Thoracic aorta (tissue), 2 donors: Measurements from ENCODE around the gene MON1A. TPM values are rescaled to one million over a fixed set of nuclear protein-coding genes. Genes with fewer than 3 reads are reported as not detected.

Experiments
- ATAC-seq: fragments of 150-250 bp; one replicate; pipeline ENCODE4 v1.8.0; 2017; ENCODE audit warnings: low read depth; ENCODE audit not compliant: insufficient number of reproducible peaks, low FRiP score
- DNase-seq: peaks from one replicate; pipeline ENCODE4 v3.0.0-alpha.2; 2020; ENCODE audit warnings: low spot score
- H3K27ac ChIP-seq, 2 donors: fragments of 200-600 bp; sonication (generic); 1 replicate in 1 of 2; 2 replicates in 1 of 2; pipeline ENCODE4 v1.5.1; 2016; ENCODE audit warnings: mild to moderate bottlenecking in 2 of 2, moderate library complexity in 2 of 2
- H3K27me3 ChIP-seq: fragments of 200-600 bp; sonication (generic); replicated peaks from 2 replicates; pipeline ENCODE4 v1.6.0; 2016; ENCODE audit warnings: mild to moderate bottlenecking; ENCODE audit not compliant: insufficient read depth
- H3K36me3 ChIP-seq: fragments of 200-600 bp; sonication (generic); one replicate; pipeline ENCODE4 v1.5.1; 2016
- H3K4me1 ChIP-seq, 2 donors: fragments of 200-600 bp; sonication (generic); 1 replicate in 1 of 2; 2 replicates in 1 of 2; pipeline versions ENCODE4 v1.5.1 to v1.6.0; 2016; ENCODE audit warnings: low read depth in 2 of 2, mild to moderate bottlenecking in 1 of 2; ENCODE audit not compliant: control insufficient read depth in 1 of 2
- H3K4me3 ChIP-seq: fragments of 200-600 bp; sonication (generic); 2 replicates; pipeline ENCODE4 v1.5.1; 2016; ENCODE audit warnings: mild to moderate bottlenecking
- H3K9me3 ChIP-seq: fragments of 200-600 bp; sonication (generic); 2 replicates; pipeline ENCODE4 v1.5.1; 2016
- total RNA-seq, 2 donors: library from RNA; depleted of rRNA; stranded (reverse); fragments of >200 nt; gene quantifications; one replicate each; pipeline versions ENCODE4 v1.1.0 to v1.2.3, GENCODE V29; 2016
- TF ChIP-seq, protein P1 (sequence below): fragments of 200-600 bp; sonication (generic); IDR thresholded peaks from one replicate; pipeline ENCODE4 v1.5.1; 2019; ENCODE audit warnings: antibody characterized with exemption

Gene MON1A
- total RNA-seq, 2 donors from 2014 or later, result 17.4 to 23.4 TPM

DNA sequence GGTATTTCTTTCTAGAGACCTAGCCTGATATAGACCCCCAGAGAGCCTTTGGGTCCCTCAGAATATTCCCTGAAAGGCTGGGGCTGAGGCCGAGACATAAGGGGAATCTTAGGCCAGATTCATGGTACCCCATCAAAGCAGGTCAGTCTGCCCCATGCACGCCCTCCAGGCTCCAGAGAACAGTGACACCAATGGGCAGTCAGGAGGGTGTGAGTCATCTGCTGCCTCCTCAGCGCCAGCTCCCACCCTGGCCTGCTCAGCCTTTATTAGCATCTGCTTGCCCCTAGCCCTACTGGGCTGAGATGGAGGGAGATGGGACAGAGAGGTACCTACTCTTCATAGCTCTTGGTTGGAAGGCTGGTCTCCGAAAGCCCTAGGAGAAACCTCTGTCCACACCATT is 45.6 kb downstream of the MON1A start:
- DNase-seq, result no peak

DNA sequence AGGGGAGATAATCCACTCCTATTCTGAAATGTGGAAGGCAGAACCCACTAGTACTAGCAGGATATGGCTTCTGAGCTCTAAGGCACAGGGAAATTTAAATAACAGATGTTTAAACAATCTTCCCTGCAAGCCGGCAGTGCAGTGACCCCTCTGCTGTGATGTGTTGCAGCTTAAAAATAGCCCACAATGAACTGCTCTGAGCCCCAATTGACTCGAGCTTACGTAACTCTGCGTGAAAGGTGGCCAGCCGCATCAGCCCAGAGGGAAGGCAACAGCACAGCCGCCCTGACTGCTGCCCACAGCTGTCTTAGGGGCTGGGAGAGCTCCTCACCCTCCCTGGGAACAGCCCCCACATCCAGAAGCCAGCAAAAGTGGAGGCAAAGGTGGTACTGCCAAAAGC is 47.4 kb downstream of the MON1A start:
- Histone ChIP-seq H3K36me3 (no peaks in the 10 kb centered on the region), H3K4me3 (no peak overlapping the region), H3K9me3 (no peaks in the 10 kb centered on the region), H3K27ac (no peak overlapping the region), H3K27me3 (no peaks in the 10 kb centered on the region), H3K4me1 (no peaks in the 10 kb centered on the region)
- DNase-seq (no peak), ATAC-seq (no peak)
- TF ChIP-seq, protein P1, sequence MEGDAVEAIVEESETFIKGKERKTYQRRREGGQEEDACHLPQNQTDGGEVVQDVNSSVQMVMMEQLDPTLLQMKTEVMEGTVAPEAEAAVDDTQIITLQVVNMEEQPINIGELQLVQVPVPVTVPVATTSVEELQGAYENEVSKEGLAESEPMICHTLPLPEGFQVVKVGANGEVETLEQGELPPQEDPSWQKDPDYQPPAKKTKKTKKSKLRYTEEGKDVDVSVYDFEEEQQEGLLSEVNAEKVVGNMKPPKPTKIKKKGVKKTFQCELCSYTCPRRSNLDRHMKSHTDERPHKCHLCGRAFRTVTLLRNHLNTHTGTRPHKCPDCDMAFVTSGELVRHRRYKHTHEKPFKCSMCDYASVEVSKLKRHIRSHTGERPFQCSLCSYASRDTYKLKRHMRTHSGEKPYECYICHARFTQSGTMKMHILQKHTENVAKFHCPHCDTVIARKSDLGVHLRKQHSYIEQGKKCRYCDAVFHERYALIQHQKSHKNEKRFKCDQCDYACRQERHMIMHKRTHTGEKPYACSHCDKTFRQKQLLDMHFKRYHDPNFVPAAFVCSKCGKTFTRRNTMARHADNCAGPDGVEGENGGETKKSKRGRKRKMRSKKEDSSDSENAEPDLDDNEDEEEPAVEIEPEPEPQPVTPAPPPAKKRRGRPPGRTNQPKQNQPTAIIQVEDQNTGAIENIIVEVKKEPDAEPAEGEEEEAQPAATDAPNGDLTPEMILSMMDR, result no peak

More for the DNA sequence above, 45.6 kb downstream of the MON1A start:
- H3K36me3 ChIP-seq, result no peaks in the 10 kb centered on the region
- TF ChIP-seq, protein P1, result no peak
- no peaks in the 10 kb centered on the region for H3K4me1 ChIP-seq
- ATAC-seq, result no peak
- H3K4me3 ChIP-seq, result no peak overlapping the region
- H3K27ac ChIP-seq, result no peak overlapping the region
- H3K9me3 ChIP-seq, result no peaks in the 10 kb centered on the region
- no peaks in the 10 kb centered on the region for H3K27me3 ChIP-seq

DNA sequence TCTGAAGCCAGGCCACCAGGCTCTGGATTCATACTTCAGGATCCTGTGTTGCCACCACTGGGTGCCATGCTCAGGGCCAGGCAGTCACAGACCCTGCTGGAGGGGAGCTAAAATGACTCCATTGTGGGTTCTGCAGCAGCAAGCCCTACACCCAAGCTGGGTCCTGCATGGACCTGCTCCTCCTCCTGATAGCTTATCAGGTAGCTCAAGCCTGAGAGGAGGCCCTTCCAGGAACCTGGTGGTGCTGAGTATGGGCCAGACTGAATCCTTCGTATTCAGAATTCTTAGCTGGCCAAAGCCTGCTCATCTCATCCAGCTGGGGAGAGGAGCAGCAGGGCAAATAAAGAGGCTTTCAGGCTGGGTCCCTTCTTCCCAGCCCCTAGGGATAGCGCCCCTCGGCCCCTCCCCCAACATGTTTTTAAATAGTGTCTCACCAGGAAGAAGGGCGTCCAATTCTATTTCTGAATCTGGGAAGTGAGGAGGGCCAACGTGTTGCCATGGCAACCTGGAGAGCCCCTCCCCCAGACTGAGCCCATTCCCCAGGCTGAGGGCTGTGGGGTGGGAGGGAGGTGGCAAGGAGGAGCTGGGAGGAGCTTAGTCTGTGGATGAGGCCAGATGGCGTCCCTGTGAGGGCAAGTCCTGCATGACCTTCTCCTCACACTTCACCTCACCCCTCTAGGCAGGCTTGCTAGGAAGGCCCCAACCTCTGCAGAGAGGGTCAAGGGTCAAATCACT is 48.9 kb downstream of the MON1A start:
- DNase-seq, result no peak
- Histone ChIP-seq H3K4me3 (no peak overlapping the region), H3K4me1 (no peaks in the 10 kb centered on the region), H3K36me3 (no peaks in the 10 kb centered on the region), H3K27me3 (no peaks in the 10 kb centered on the region), H3K9me3 (no peaks in the 10 kb centered on the region), H3K27ac (no peak overlapping the region)
- no peak for ATAC-seq
- TF ChIP-seq, protein P1, result no peak

DNA sequence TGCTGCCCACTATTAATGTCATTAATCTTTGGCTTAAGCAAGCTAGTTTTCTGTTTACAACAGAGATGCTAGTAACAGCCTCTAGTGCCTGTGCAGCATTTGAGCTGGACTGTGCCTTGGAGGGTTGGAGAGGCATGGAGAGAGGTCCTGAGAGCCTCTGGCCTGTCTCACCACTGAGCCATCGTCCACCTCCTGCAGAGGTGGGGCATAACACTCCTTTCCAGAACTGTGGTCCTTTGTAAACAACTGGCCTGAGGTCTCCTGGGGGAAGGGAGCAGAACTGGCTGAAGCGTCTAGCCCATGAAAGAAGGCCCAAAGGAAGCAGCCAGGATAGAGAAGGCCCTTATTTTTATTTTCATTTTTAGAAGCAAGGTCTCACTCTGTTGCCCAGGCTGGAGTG is 49.9 kb downstream of the MON1A start:
- no peaks in the 10 kb centered on the region for H3K27me3 ChIP-seq
- H3K27ac ChIP-seq, result no peak overlapping the region
- H3K4me3 ChIP-seq, result no peak overlapping the region
- no peaks in the 10 kb centered on the region for H3K9me3 ChIP-seq
- no peak for DNase-seq
- TF ChIP-seq, protein P1, result no peak
- no peaks in the 10 kb centered on the region for H3K36me3 ChIP-seq
- ATAC-seq, result no peak
- H3K4me1 ChIP-seq, result no peaks in the 10 kb centered on the region

DNA sequence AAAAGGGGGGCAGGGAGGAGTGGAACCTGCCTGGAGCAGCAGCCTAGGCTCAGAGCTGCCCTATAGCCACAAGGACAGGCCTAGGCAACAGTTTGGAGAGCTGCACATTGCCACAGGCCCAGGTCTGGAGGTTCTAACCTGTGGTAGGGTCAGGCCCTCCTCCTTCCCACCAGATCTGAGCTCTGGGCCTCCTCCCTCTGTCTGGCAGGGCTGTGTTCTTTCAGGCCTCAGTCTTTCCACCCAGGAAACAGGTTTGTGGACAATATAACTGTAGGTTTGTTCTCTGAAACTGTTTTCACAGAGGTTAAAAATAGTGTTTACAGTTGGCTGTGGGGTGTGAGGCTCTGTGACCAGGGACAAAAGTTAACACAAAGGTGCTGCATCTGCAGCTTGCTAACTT is 50.9 kb downstream of the MON1A start:
- H3K9me3 ChIP-seq, result no peaks in the 10 kb centered on the region
- H3K4me1 ChIP-seq, result no peaks in the 10 kb centered on the region
- DNase-seq, result no peak
- ATAC-seq, result no peak
- no peaks in the 10 kb centered on the region for H3K27me3 ChIP-seq
- TF ChIP-seq, protein P1, result no peak
- no peak overlapping the region for H3K27ac ChIP-seq
- H3K4me3 ChIP-seq, result no peak overlapping the region
- no peaks in the 10 kb centered on the region for H3K36me3 ChIP-seq
